HCT116 (cell line): ENCODE measurements around the gene SAA1.

Experiments used
- POLR2A ChIP-seq: IDR thresholded peaks from 2 replicates; pipeline ENCODE4 v1.7.0; 2011; ENCODE audit warnings: borderline replicate concordance; ENCODE audit not compliant: insufficient read depth, insufficient read length; ENCODE audit errors: extremely low read depth
- REST ChIP-seq: IDR thresholded peaks from 2 replicates; pipeline ENCODE4 v1.6.1; 2012; ENCODE audit warnings: low read depth
- YY1 ChIP-seq: IDR thresholded peaks from 2 replicates; pipeline ENCODE4 v1.6.1; 2011; ENCODE audit warnings: low read length, low read depth, moderate library complexity, mild to moderate bottlenecking; ENCODE audit not compliant: insufficient replicate concordance; ENCODE audit errors: extremely low read depth
- ZNF274 ChIP-seq: fragments of 200-500 bp; sonication (Bioruptor generic); IDR thresholded peaks from 2 replicates; pipeline ENCODE4 v1.6.1; 2014; ENCODE audit warnings: mild to moderate bottlenecking, low read depth, low read length, inconsistent platforms
- TF ChIP-seq, protein P1 (sequence below), 3 experiments: fragments of 200-600 bp in 1 of 3; sonication (generic) in 1 of 3; IDR thresholded peaks in 2 of 3; conservative IDR thresholded peaks in 1 of 3; 2 replicates each; pipeline ENCODE4 v1.5.1; 2012 to 2017; ENCODE audit warnings: low read depth in 2 of 3, low read length in 2 of 3, antibody characterized with exemption in 1 of 3, borderline replicate concordance in 1 of 3, control low read depth in 1 of 3, mild to moderate bottlenecking in 1 of 3, mixed read lengths in 1 of 3, mixed run types in 1 of 3, moderate library complexity in 1 of 3; ENCODE audit not compliant: insufficient read depth in 1 of 3

- no peak for TF ChIP-seq YY1
- TF ChIP-seq REST: no peak
- no peak for TF ChIP-seq ZNF274
- no peak for TF ChIP-seq POLR2A
- TF ChIP-seq, protein P1, sequence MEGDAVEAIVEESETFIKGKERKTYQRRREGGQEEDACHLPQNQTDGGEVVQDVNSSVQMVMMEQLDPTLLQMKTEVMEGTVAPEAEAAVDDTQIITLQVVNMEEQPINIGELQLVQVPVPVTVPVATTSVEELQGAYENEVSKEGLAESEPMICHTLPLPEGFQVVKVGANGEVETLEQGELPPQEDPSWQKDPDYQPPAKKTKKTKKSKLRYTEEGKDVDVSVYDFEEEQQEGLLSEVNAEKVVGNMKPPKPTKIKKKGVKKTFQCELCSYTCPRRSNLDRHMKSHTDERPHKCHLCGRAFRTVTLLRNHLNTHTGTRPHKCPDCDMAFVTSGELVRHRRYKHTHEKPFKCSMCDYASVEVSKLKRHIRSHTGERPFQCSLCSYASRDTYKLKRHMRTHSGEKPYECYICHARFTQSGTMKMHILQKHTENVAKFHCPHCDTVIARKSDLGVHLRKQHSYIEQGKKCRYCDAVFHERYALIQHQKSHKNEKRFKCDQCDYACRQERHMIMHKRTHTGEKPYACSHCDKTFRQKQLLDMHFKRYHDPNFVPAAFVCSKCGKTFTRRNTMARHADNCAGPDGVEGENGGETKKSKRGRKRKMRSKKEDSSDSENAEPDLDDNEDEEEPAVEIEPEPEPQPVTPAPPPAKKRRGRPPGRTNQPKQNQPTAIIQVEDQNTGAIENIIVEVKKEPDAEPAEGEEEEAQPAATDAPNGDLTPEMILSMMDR (IDR thresholded peaks at IDR 0.05 in 2 of 3, conservative IDR thresholded peaks at IDR 0.05 in 1 of 3; ENCODE audit: borderline replicate concordance in 1 of 3, insufficient read depth in 1 of 3, low read depth in 2 of 3, low read length in 2 of 3): no peak
These were observed 33.7 kb downstream of the SAA1 start for GRCh38 chr11:18299721-18300120.
